HepG2 (cell line): ENCODE results near the gene METTL4. TPM values are rescaled to one million over a fixed set of nuclear protein-coding genes. Genes with fewer than 3 reads are reported as not detected.

Experiments used
- ATAC-seq: fragments of 200-7000 bp; cut with Tn5 transposase; 3 replicates; pipeline ENCODE4 v1.9.1; 2020; ENCODE audit warnings: mild to moderate bottlenecking, moderate library complexity
- BruUV-seq: library from RNA; stranded (reverse); fragments of 400-500 nt; replicated peaks from 2 replicates; lab custom pipeline; 2021; lab: Mats Ljungman, UMichigan
- CTCF ChIA-PET: fragments of 300-600 bp; formaldehyde crosslinking; extraction: SDS; loops from one replicate; lab custom pipeline; 2021; ENCODE audit warnings: low total read pairs, inconsistent platforms, low intra/inter-chr PET ratio; lab: Yijun Ruan, JAX
- POLR2A ChIA-PET: fragments of 350-600 bp; sonication (Branson Sonifier 250); formaldehyde crosslinking; loops from one replicate; lab custom pipeline; 2020; ENCODE audit warnings: antibody characterized with exemption, inconsistent platforms; lab: Yijun Ruan, JAX
- DNase-seq: peaks from one replicate; pipeline ENCODE4 v3.0.0-alpha.2; 2015; ENCODE audit warnings: low spot score
- FAIRE-seq: peaks from 3 replicates; lab custom pipeline; 2011; peaks lifted over from hg19 to GRCh38; lab: Jason Lieb, UNC
- H2AFZ ChIP-seq: one replicate; pipeline ENCODE4 v1.6.1; 2011; ENCODE audit warnings: low read length, inconsistent platforms
- H3K27ac ChIP-seq: fragments of 300-600 bp; 3 replicates; pipeline ENCODE4 v1.8.0; 2011; ENCODE audit warnings: mixed run types, mild to moderate bottlenecking, mixed read lengths, low read length, inconsistent platforms; ENCODE audit not compliant: insufficient read depth; ENCODE audit errors: extremely low read length
- H3K27me3 ChIP-seq, 2 experiments: fragments of 200-600 bp in 1 of 2; 2 replicates in 1 of 2; 3 replicates in 1 of 2; pipeline versions ENCODE4 v1.6.0 to v1.8.0; 2011; ENCODE audit warnings: low read length in 2 of 2, mild to moderate bottlenecking in 2 of 2, moderate library complexity in 2 of 2, inconsistent platforms in 1 of 2; ENCODE audit not compliant: insufficient read depth in 2 of 2, control insufficient read depth in 1 of 2
- H3K36me3 ChIP-seq, 2 experiments: fragments of 200-600 bp in 1 of 2; replicated peaks in 1 of 2; 2 replicates in 1 of 2; 3 replicates in 1 of 2; pipeline versions ENCODE4 v1.5.1 to v1.8.0; 2011; ENCODE audit warnings: low read length in 2 of 2, inconsistent platforms in 1 of 2; ENCODE audit not compliant: insufficient read depth in 2 of 2, control insufficient read depth in 1 of 2
- H3K4me1 ChIP-seq: 2 replicates; pipeline ENCODE4 v1.5.1; 2012; ENCODE audit warnings: low read length, inconsistent platforms; ENCODE audit not compliant: insufficient read depth
- H3K4me2 ChIP-seq: 2 replicates; pipeline ENCODE4 v1.6.0; 2011; ENCODE audit warnings: low read depth, low read length, inconsistent platforms
- H3K4me3 ChIP-seq, 3 experiments: fragments of 200-600 bp in 1 of 3; sonication (generic), shearing (Covaris generic) in 1 of 3; replicated peaks in 1 of 3; 2 replicates each; pipeline ENCODE4 v1.5.1; 2011 to 2016; ENCODE audit warnings: low read length in 3 of 3, inconsistent platforms in 2 of 3, low read depth in 2 of 3, mild to moderate bottlenecking in 2 of 3, control low read depth in 1 of 3, mixed read lengths in 1 of 3; ENCODE audit not compliant: insufficient read depth in 1 of 3
- H3K79me2 ChIP-seq: one replicate; pipeline ENCODE4 v1.6.1; 2011; ENCODE audit warnings: low read length, inconsistent platforms; ENCODE audit not compliant: insufficient read depth
- H3K9ac ChIP-seq: 2 replicates; pipeline ENCODE4 v1.6.0; 2011; ENCODE audit warnings: mild to moderate bottlenecking, low read depth, low read length, inconsistent platforms; ENCODE audit not compliant: insufficient read depth
- H3K9me3 ChIP-seq: 2 replicates; pipeline ENCODE4 v1.5.1; 2012; ENCODE audit warnings: mild to moderate bottlenecking, low read length
- H4K20me1 ChIP-seq: 2 replicates; pipeline ENCODE4 v1.6.0; 2011; ENCODE audit warnings: inconsistent platforms, mild to moderate bottlenecking, low read length, moderate library complexity; ENCODE audit not compliant: insufficient read depth
- DR1 ChIP-seq: sonication (generic); formaldehyde crosslinking; IDR thresholded peaks from 2 replicates; pipeline ENCODE4 v1.8.0; 2021; ENCODE audit warnings: mild to moderate bottlenecking, missing genetic modification reagents, inconsistent platforms
- MED8 ChIP-seq: sonication (generic); formaldehyde crosslinking; IDR thresholded peaks from 2 replicates; pipeline ENCODE4 v1.8.1; 2023; ENCODE audit warnings: mild to moderate bottlenecking, missing genetic modification reagents; ENCODE audit not compliant: insufficient replicate concordance
- NCOR1 ChIP-seq: fragments of 200-600 bp; sonication (generic); IDR thresholded peaks from 2 replicates; pipeline ENCODE4 v1.7.0; 2017; ENCODE audit warnings: antibody characterized with exemption, low read length, borderline replicate concordance
- RORA ChIP-seq: sonication (generic); formaldehyde crosslinking; IDR thresholded peaks from 2 replicates; pipeline ENCODE4 v1.5.0; 2020; ENCODE audit warnings: mild to moderate bottlenecking, missing genetic modification reagents, moderate library complexity
- SALL2 ChIP-seq: sonication (generic); formaldehyde crosslinking; IDR thresholded peaks from 2 replicates; pipeline ENCODE4 v1.8.1; 2023; ENCODE audit warnings: mild to moderate bottlenecking, missing genetic modification reagents, inconsistent platforms
- SP1 ChIP-seq, 2 experiments: fragments of 450-650 bp in 1 of 2; sonication (generic) in 1 of 2; formaldehyde crosslinking in 1 of 2; IDR thresholded peaks; 2 replicates each; pipeline versions ENCODE4 v1.4.0 to v1.6.1; 2016 to 2020; ENCODE audit warnings: missing genetic modification reagents in 1 of 2
- ZFP82 ChIP-seq: sonication (generic); formaldehyde crosslinking; IDR thresholded peaks from 2 replicates; pipeline ENCODE4 v1.5.1; 2020; ENCODE audit warnings: mild to moderate bottlenecking, missing genetic modification reagents, borderline replicate concordance
- ZNF354B ChIP-seq: sonication (generic); formaldehyde crosslinking; IDR thresholded peaks from 2 replicates; pipeline ENCODE4 v1.8.0; 2022; ENCODE audit warnings: mild to moderate bottlenecking, missing genetic modification reagents
- ZNF431 ChIP-seq: sonication (generic); formaldehyde crosslinking; IDR thresholded peaks from 2 replicates; pipeline ENCODE4 v1.9.0; 2022; ENCODE audit warnings: missing genetic modification reagents, low read depth, mild to moderate bottlenecking, borderline replicate concordance
- ZNF451 ChIP-seq: sonication (generic); formaldehyde crosslinking; IDR thresholded peaks from 2 replicates; pipeline ENCODE4 v1.5.0; 2020; ENCODE audit warnings: mild to moderate bottlenecking, missing genetic modification reagents
- ZNF557 ChIP-seq: sonication (generic); formaldehyde crosslinking; IDR thresholded peaks from 2 replicates; pipeline ENCODE4 v1.4.0; 2020; ENCODE audit warnings: missing genetic modification reagents
- WGBS: methylation state at CpG from one replicate; pipeline ENCODE4 v1.1.6; 2017; ENCODE audit warnings: low lambda C conversion rate; 5-methylcytosine and 5-hydroxymethylcytosine counted together
- in situ Hi-C: cut with HindIII; loops from 2 replicates; pipeline ENCODE4 v1.10.0; 2017; ENCODE audit warnings: low pct_unique_long_range_greater_than_20kb; ENCODE audit not compliant: extremely low pct_ligation_motif_present
- intact Hi-C: fragments of 100-400 bp; cut with micrococcal nuclease; formaldehyde crosslinking; loops from one replicate; pipeline ENCODE4 v1.10.0; 2022; ENCODE audit not compliant: unreplicated experiment
- polyA plus RNA-seq, 8 experiments: library from polyadenylated mRNA; depleted of rRNA in 3 of 8; stranded (reverse) in 7 of 8; unstranded in 1 of 8; fragments of >200 nt; fragmentation: Illumina TruSeq in 4 of 8; extraction: Trizol in 4 of 8; gene quantifications; 2 replicates each; pipeline versions ENCODE4 v1.2.1 to v1.2.3, GENCODE V29; 2011 to 2016; ENCODE audit warnings: low read depth in 4 of 8, missing spikeins in 1 of 8, mixed read lengths in 1 of 8; ENCODE audit not compliant: insufficient read depth in 1 of 8
- total RNA-seq, 5 experiments: library from RNA; depleted of rRNA; stranded (reverse); fragments of >200 nt; fragmentation: Illumina TruSeq; extraction: Trizol; gene quantifications; 2 replicates each; pipeline ENCODE4 v1.2.3, GENCODE V29; 2016; ENCODE audit warnings: low read depth in 1 of 5
- TF ChIP-seq, protein P1 (sequence below): sonication (generic); formaldehyde crosslinking; IDR thresholded peaks from 2 replicates; pipeline ENCODE4 v1.4.0; 2020; ENCODE audit warnings: missing genetic modification reagents, mild to moderate bottlenecking, borderline replicate concordance
- TF ChIP-seq, protein P2 (sequence below): sonication (generic); formaldehyde crosslinking; IDR thresholded peaks from 2 replicates; pipeline ENCODE4 v1.4.0; 2020; ENCODE audit warnings: mild to moderate bottlenecking, missing genetic modification reagents
- TF ChIP-seq, protein P3 (sequence below): sonication (generic); formaldehyde crosslinking; IDR thresholded peaks from 2 replicates; pipeline ENCODE4 v1.5.0; 2020; ENCODE audit warnings: missing genetic modification reagents
- TF ChIP-seq, protein P4 (sequence below): sonication (generic); formaldehyde crosslinking; IDR thresholded peaks from 2 replicates; pipeline ENCODE4 v1.4.0; 2020; ENCODE audit warnings: missing genetic modification reagents

Gene METTL4
- total and polyA plus RNA-seq, 2 of the 13 experiments (the other 11 are each of a cell fraction or from before 2014, with no cell fraction given), result 6.8 to 8.1 TPM

DNA sequence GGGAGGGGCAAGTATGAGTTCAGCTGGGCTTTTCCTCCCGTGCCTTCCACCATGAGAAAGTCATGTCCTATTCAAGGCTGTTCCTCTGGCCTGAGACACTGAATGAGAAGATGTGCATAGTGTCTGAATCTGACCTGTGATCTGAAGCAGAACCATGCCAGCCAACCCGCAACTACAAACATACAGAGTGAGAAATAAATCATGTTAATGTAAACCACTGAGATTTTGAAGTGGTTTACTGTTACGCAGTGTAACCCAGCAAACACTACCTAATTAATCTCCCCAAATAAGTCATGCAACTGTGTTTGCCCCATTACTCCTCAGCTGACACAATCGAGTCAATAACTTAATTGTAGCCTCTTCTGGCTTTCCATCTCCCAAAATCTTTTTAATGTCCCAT lies 49.2 kb downstream of the METTL4 start:
- H3K9me3 ChIP-seq, result no peaks in the 10 kb centered on the region
- intact Hi-C loops, result no loop called here
- no peaks in the 10 kb centered on the region for H3K79me2 ChIP-seq
- no peak overlapping the region for H3K4me3 ChIP-seq
- ChIA-PET POLR2A (no interaction called here), CTCF (no interaction called here)
- H3K9ac ChIP-seq, result no peak overlapping the region
- no peaks in the 10 kb centered on the region for H3K36me3 ChIP-seq
- WGBS, result 32% methylated on average over 4 of the region's 4 CpGs
- DNase-seq (no peak), ATAC-seq (no peak), FAIRE-seq (no peak)
- H4K20me1 ChIP-seq, result no peaks in the 10 kb centered on the region
- H3K27ac ChIP-seq, result no peak overlapping the region
- no peaks in the 10 kb centered on the region for H3K4me1 ChIP-seq
- in situ Hi-C loops, result no loop called here
- no peaks in the 10 kb centered on the region for H3K27me3 ChIP-seq
- no TSS peak for BruUV-seq
- H3K4me2 ChIP-seq, result no peak overlapping the region
- no peak overlapping the region for H2AFZ ChIP-seq
- TF ChIP-seq, protein P1, sequence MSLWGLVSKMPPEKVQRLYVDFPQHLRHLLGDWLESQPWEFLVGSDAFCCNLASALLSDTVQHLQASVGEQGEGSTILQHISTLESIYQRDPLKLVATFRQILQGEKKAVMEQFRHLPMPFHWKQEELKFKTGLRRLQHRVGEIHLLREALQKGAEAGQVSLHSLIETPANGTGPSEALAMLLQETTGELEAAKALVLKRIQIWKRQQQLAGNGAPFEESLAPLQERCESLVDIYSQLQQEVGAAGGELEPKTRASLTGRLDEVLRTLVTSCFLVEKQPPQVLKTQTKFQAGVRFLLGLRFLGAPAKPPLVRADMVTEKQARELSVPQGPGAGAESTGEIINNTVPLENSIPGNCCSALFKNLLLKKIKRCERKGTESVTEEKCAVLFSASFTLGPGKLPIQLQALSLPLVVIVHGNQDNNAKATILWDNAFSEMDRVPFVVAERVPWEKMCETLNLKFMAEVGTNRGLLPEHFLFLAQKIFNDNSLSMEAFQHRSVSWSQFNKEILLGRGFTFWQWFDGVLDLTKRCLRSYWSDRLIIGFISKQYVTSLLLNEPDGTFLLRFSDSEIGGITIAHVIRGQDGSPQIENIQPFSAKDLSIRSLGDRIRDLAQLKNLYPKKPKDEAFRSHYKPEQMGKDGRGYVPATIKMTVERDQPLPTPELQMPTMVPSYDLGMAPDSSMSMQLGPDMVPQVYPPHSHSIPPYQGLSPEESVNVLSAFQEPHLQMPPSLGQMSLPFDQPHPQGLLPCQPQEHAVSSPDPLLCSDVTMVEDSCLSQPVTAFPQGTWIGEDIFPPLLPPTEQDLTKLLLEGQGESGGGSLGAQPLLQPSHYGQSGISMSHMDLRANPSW (CRISPR knock-in tag), result no peak
- TF ChIP-seq ZNF431 (CRISPR knock-in tag) (no peak), DR1 (no peak), RORA (CRISPR knock-in tag) (no peak), MED8 (CRISPR knock-in tag) (no peak), ZNF451 (no peak), ZFP82 (no peak), SP1 (IDR thresholded peaks at IDR 0.05) (no peak), SP1 (CRISPR knock-in tag; IDR thresholded peaks at IDR 0.05) (no peak), ZNF354B (CRISPR knock-in tag) (no peak), NCOR1 (no peak), SALL2 (CRISPR knock-in tag) (no peak), ZNF557 (CRISPR knock-in tag) (no peak)
- TF ChIP-seq, protein P2, sequence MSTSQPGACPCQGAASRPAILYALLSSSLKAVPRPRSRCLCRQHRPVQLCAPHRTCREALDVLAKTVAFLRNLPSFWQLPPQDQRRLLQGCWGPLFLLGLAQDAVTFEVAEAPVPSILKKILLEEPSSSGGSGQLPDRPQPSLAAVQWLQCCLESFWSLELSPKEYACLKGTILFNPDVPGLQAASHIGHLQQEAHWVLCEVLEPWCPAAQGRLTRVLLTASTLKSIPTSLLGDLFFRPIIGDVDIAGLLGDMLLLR (CRISPR knock-in tag), result no peak
- TF ChIP-seq, protein P3, sequence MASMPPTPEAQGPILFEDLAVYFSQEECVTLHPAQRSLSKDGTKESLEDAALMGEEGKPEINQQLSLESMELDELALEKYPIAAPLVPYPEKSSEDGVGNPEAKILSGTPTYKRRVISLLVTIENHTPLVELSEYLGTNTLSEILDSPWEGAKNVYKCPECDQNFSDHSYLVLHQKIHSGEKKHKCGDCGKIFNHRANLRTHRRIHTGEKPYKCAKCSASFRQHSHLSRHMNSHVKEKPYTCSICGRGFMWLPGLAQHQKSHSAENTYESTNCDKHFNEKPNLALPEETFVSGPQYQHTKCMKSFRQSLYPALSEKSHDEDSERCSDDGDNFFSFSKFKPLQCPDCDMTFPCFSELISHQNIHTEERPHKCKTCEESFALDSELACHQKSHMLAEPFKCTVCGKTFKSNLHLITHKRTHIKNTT (CRISPR knock-in tag), result no peak
- TF ChIP-seq, protein P4, sequence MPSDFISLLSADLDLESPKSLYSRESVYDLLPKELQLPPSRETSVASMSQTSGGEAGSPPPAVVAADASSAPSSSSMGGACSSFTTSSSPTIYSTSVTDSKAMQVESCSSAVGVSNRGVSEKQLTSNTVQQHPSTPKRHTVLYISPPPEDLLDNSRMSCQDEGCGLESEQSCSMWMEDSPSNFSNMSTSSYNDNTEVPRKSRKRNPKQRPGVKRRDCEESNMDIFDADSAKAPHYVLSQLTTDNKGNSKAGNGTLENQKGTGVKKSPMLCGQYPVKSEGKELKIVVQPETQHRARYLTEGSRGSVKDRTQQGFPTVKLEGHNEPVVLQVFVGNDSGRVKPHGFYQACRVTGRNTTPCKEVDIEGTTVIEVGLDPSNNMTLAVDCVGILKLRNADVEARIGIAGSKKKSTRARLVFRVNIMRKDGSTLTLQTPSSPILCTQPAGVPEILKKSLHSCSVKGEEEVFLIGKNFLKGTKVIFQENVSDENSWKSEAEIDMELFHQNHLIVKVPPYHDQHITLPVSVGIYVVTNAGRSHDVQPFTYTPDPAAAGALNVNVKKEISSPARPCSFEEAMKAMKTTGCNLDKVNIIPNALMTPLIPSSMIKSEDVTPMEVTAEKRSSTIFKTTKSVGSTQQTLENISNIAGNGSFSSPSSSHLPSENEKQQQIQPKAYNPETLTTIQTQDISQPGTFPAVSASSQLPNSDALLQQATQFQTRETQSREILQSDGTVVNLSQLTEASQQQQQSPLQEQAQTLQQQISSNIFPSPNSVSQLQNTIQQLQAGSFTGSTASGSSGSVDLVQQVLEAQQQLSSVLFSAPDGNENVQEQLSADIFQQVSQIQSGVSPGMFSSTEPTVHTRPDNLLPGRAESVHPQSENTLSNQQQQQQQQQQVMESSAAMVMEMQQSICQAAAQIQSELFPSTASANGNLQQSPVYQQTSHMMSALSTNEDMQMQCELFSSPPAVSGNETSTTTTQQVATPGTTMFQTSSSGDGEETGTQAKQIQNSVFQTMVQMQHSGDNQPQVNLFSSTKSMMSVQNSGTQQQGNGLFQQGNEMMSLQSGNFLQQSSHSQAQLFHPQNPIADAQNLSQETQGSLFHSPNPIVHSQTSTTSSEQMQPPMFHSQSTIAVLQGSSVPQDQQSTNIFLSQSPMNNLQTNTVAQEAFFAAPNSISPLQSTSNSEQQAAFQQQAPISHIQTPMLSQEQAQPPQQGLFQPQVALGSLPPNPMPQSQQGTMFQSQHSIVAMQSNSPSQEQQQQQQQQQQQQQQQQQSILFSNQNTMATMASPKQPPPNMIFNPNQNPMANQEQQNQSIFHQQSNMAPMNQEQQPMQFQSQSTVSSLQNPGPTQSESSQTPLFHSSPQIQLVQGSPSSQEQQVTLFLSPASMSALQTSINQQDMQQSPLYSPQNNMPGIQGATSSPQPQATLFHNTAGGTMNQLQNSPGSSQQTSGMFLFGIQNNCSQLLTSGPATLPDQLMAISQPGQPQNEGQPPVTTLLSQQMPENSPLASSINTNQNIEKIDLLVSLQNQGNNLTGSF (CRISPR knock-in tag), result no peak
